ENCODE data around the gene NUP210L.

Gene NUP210L

GRCh38 chr1:153991151-153991630, 163.7 kb downstream of the NUP210L start:
- Histone ChIP-seq H3K4me1 (ENCODE audit: insufficient read depth, low read length, poor library complexity, severe bottlenecking) (peaks cover 25% of the 10 kb centered on the region), H3K9me3 (ENCODE audit: insufficient read depth, low read depth, low read length) (no peaks in the 10 kb centered on the region), H3F3A (ENCODE audit: low read depth) (0 out of 2 replicates have a peak, but pooled peaks cover 8% of the 10 kb centered on the region), H3K9ac (ENCODE audit: low read depth, low read length, poor library complexity, severe bottlenecking) (peak overlapping the region; percentile 93), H4K20me1 (ENCODE audit: insufficient read depth, low read length, poor library complexity, severe bottlenecking) (peaks cover 24% of the 10 kb centered on the region), H3K9me2 (replicated peaks; ENCODE audit: low read depth, low read length) (no peaks in the 10 kb centered on the region), H3K79me2 (ENCODE audit: insufficient read depth, low read length) (peaks cover 35% of the 10 kb centered on the region), H3K4me2 (ENCODE audit: low read depth, low read length, poor library complexity, severe bottlenecking) (peak overlapping the region; percentile 95), H3K27me3 (ENCODE audit: insufficient read depth, low read length, poor library complexity, severe bottlenecking) (no peaks in the 10 kb centered on the region), H3K36me3 (ENCODE audit: insufficient read depth, low read length) (peaks cover 23% of the 10 kb centered on the region), H2AFZ (ENCODE audit: low read length) (no peak overlapping the region), H3K4me3 (ENCODE audit: low read length, poor library complexity, severe bottlenecking) (peak overlapping the region; percentile 85)
- TF ChIP-seq, protein P1, sequence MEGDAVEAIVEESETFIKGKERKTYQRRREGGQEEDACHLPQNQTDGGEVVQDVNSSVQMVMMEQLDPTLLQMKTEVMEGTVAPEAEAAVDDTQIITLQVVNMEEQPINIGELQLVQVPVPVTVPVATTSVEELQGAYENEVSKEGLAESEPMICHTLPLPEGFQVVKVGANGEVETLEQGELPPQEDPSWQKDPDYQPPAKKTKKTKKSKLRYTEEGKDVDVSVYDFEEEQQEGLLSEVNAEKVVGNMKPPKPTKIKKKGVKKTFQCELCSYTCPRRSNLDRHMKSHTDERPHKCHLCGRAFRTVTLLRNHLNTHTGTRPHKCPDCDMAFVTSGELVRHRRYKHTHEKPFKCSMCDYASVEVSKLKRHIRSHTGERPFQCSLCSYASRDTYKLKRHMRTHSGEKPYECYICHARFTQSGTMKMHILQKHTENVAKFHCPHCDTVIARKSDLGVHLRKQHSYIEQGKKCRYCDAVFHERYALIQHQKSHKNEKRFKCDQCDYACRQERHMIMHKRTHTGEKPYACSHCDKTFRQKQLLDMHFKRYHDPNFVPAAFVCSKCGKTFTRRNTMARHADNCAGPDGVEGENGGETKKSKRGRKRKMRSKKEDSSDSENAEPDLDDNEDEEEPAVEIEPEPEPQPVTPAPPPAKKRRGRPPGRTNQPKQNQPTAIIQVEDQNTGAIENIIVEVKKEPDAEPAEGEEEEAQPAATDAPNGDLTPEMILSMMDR (conservative IDR thresholded peaks at IDR 0.05; ENCODE audit: low read length), result no peak
- no peak for TF ChIP-seq EZH2phosphoT487 (IDR thresholded peaks at IDR 0.05; ENCODE audit: borderline replicate concordance)

- Histone ChIP-seq H3K79me2 (ENCODE audit: insufficient read depth, low read length) (peaks cover 35% of the 10 kb centered on the region), H3K9me3 (ENCODE audit: insufficient read depth, low read depth, low read length) (no peaks in the 10 kb centered on the region), H3K4me3 (ENCODE audit: low read length, poor library complexity, severe bottlenecking) (peak within 1 kb of the TSS; percentile 85), H3K9me2 (replicated peaks; ENCODE audit: low read depth, low read length) (no peaks in the 10 kb centered on the region), H3F3A (ENCODE audit: low read depth) (0 out of 2 replicates have a peak, but pooled peaks cover 8% of the 10 kb centered on the region), H4K20me1 (ENCODE audit: insufficient read depth, low read length, poor library complexity, severe bottlenecking) (peaks cover 24% of the 10 kb centered on the region), H3K4me1 (ENCODE audit: insufficient read depth, low read length, poor library complexity, severe bottlenecking) (peaks cover 28% of the 10 kb centered on the region), H3K27me3 (ENCODE audit: insufficient read depth, low read length, poor library complexity, severe bottlenecking) (no peaks in the 10 kb centered on the region), H3K4me2 (ENCODE audit: low read depth, low read length, poor library complexity, severe bottlenecking) (peak within 1 kb of the TSS; percentile 95), H3K36me3 (ENCODE audit: insufficient read depth, low read length) (peaks cover 23% of the 10 kb centered on the region), H3K9ac (ENCODE audit: low read depth, low read length, poor library complexity, severe bottlenecking) (peak within 1 kb of the TSS; percentile 93), H2AFZ (ENCODE audit: low read length) (peak within 1 kb of the TSS; percentile 92)
- TF ChIP-seq EZH2phosphoT487 (IDR thresholded peaks at IDR 0.05; ENCODE audit: borderline replicate concordance), result no peak
- TF ChIP-seq, protein P1 (conservative IDR thresholded peaks at IDR 0.05; ENCODE audit: low read length), result no peak
Measured at GRCh38 chr1:153990468-153991150, 164.3 kb downstream of the NUP210L start, which contains the start of gene RPS27. Gene RPS27 (plus strand): TSS chr1:153990762. CDS start chr1:153990797, 35 bp downstream.

DNA sequence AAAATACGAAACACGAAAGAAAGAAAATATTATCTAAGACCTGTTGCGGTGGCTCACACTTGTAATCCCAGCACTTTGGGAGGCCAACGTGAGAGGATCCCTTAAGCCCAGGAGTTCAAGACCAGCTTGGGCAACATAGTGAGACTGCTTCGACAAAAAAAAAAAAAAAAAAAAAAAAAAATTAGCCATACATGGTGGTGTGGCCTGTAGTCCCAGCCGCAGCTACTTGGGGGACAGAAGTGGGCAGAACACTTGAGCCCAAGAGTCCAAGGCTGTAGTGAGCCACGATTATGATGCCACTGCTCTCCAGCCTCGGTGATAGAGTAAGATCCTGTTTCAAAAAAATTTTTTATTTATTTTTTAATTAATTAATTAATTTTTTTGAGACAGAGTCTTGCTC, 167.3 kb downstream of the NUP210L start:
- no peak overlapping the region for H3K9ac ChIP-seq (ENCODE audit: low read depth, low read length, poor library complexity, severe bottlenecking)
- H3K36me3 ChIP-seq (ENCODE audit: insufficient read depth, low read length), result peaks cover 6% of the 10 kb centered on the region
- no peaks in the 10 kb centered on the region for H3K9me2 ChIP-seq (replicated peaks; ENCODE audit: low read depth, low read length)
- TF ChIP-seq, protein P1 (conservative IDR thresholded peaks at IDR 0.05; ENCODE audit: low read length), result no peak
- TF ChIP-seq EZH2phosphoT487 (IDR thresholded peaks at IDR 0.05; ENCODE audit: borderline replicate concordance), result no peak
- no peak overlapping the region for H2AFZ ChIP-seq (ENCODE audit: low read length)
- peaks cover 26% of the 10 kb centered on the region for H3K4me1 ChIP-seq (ENCODE audit: insufficient read depth, low read length, poor library complexity, severe bottlenecking)
- 0 out of 2 replicates have a peak, but pooled peaks cover 3% of the 10 kb centered on the region for H3F3A ChIP-seq (ENCODE audit: low read depth)
- H3K79me2 ChIP-seq (ENCODE audit: insufficient read depth, low read length), result peaks cover 21% of the 10 kb centered on the region
- peaks cover 18% of the 10 kb centered on the region for H4K20me1 ChIP-seq (ENCODE audit: insufficient read depth, low read length, poor library complexity, severe bottlenecking)
- no peaks in the 10 kb centered on the region for H3K9me3 ChIP-seq (ENCODE audit: insufficient read depth, low read depth, low read length)
- no peak overlapping the region for H3K4me2 ChIP-seq (ENCODE audit: low read depth, low read length, poor library complexity, severe bottlenecking)
- no peaks in the 10 kb centered on the region for H3K27me3 ChIP-seq (ENCODE audit: insufficient read depth, low read length, poor library complexity, severe bottlenecking)
- no peak overlapping the region for H3K4me3 ChIP-seq (ENCODE audit: low read length, poor library complexity, severe bottlenecking)
